ENCODE results near the gene EXOC6B. TPM values are rescaled to one million over a fixed set of nuclear protein-coding genes. Genes with fewer than 3 reads are reported as not detected.

The EXOC6B gene
- total and polyA plus RNA-seq, 2 donors from 2014 or later: 5.9 to 31.3 TPM

DNA sequence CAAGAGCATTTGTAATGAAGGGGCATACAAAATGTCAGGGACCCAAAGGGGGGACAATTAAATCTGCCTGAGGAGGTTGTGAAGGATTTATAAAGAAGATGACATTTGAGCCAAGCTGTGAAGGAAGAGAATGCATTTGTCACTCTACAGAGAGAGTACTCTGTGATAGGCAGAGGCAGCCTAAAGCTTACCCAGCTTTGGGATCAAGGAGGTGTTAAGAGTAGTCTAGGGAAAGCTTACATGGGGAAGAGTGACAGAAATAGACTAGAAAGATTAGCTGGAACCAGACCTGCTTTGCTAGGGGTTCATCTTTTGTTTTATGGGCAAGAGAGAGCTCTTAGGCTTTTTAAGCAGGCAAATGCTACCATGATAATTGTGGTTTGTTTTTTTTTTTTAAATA lies 509.1 kb downstream of the EXOC6B start:
- DNase-seq: no peak
- TF ChIP-seq, protein P1, sequence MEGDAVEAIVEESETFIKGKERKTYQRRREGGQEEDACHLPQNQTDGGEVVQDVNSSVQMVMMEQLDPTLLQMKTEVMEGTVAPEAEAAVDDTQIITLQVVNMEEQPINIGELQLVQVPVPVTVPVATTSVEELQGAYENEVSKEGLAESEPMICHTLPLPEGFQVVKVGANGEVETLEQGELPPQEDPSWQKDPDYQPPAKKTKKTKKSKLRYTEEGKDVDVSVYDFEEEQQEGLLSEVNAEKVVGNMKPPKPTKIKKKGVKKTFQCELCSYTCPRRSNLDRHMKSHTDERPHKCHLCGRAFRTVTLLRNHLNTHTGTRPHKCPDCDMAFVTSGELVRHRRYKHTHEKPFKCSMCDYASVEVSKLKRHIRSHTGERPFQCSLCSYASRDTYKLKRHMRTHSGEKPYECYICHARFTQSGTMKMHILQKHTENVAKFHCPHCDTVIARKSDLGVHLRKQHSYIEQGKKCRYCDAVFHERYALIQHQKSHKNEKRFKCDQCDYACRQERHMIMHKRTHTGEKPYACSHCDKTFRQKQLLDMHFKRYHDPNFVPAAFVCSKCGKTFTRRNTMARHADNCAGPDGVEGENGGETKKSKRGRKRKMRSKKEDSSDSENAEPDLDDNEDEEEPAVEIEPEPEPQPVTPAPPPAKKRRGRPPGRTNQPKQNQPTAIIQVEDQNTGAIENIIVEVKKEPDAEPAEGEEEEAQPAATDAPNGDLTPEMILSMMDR (IDR thresholded peaks at IDR 0.05; ENCODE audit: borderline replicate concordance, extremely low read depth, insufficient read depth): no peak
- Histone ChIP-seq H3K4me1 (ENCODE audit: control insufficient read depth in 2 of 3, insufficient read depth in 2 of 3, low read depth in 1 of 3, low read length in 3 of 3) (no peaks in the 10 kb centered on the region), H3K27ac (ENCODE audit: low read depth in 2 of 2, low read length in 2 of 2) (no peak overlapping the region), H3K27me3 (ENCODE audit: control insufficient read depth, insufficient read depth, low read length) (no peaks in the 10 kb centered on the region), H3K4me3 (ENCODE audit: low read length in 3 of 3) (no peak overlapping the region), H3K36me3 (ENCODE audit: control insufficient read depth in 2 of 3, insufficient read depth in 3 of 3, low read length in 3 of 3) (no peaks in the 10 kb centered on the region), H3K9ac (ENCODE audit: low read length in 3 of 3) (no peak overlapping the region), H3K9me3 (ENCODE audit: control insufficient read depth in 2 of 3, insufficient read depth in 1 of 3, low read length in 3 of 3) (no peaks in the 10 kb centered on the region)
- intact Hi-C loops (cut with DNase I): no loop called here
- no peak for FAIRE-seq

DNA sequence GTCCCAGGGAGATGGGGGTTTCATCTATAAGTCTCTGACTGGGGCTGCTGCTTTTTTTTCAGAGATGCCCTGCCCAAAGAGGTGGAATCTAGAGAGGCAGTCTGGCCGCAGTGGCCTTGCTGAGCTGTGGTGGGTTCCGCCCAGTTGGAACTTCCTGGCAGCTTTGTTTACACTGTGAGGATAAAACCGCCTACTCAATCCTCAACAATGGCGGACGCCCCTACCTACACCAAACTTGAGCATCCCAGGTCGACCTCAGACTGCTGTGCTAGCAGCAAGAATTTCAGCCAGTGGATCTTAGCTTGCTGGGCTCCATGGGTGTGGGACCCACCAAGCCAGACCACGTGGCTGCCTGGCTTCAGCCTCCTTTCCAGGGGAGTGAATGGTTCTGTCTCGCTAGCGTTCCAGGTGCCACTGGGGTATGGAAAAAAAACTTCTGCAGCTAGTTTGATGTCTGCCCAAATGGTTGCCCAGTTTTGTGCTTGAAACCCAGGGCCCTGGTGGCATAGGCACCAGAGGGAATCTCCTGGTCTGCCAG lies 525.6 kb downstream of the EXOC6B start:
- FAIRE-seq (no peak), DNase-seq (peak in 1 of 5 donors; percentile 60)
- no peaks in the 10 kb centered on the region for H3K9me3 ChIP-seq (ENCODE audit: control insufficient read depth in 2 of 3, insufficient read depth in 1 of 3, low read length in 3 of 3)
- intact Hi-C loops (cut with DNase I): no loop called here
- H3K4me1 ChIP-seq (ENCODE audit: control insufficient read depth in 2 of 3, insufficient read depth in 2 of 3, low read depth in 1 of 3, low read length in 3 of 3): no peaks in the 10 kb centered on the region
- H3K9ac ChIP-seq (ENCODE audit: low read length in 3 of 3): no peak overlapping the region
- H3K27me3 ChIP-seq (ENCODE audit: control insufficient read depth, insufficient read depth, low read length): no peaks in the 10 kb centered on the region
- TF ChIP-seq, protein P1 (IDR thresholded peaks at IDR 0.05; ENCODE audit: borderline replicate concordance, extremely low read depth, insufficient read depth): no peak
- H3K36me3 ChIP-seq (ENCODE audit: control insufficient read depth in 2 of 3, insufficient read depth in 3 of 3, low read length in 3 of 3): no peaks in the 10 kb centered on the region
- no peak overlapping the region for H3K27ac ChIP-seq (ENCODE audit: low read depth in 2 of 2, low read length in 2 of 2)
- no peak overlapping the region for H3K4me3 ChIP-seq (ENCODE audit: low read length in 3 of 3)

DNA sequence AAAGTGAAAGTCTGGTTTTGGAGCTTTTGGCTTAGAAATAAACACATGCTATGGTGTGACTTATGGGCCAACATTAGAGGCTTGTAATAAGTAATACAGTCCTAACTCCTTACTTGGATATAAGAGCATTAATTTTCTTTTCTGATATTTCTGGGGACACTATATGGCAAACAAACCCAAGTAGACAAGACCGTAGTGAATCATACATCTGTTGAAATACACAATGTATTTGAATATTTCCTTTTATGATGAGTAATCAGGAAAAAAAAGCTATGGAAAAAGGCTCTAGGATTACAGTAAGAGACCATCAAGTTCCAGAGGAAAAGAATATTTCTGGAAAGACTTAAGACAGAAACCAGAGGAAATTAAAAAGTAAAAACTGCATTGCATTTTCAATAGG lies 532.2 kb downstream of the EXOC6B start:
- Histone ChIP-seq H3K4me3 (ENCODE audit: low read length in 3 of 3) (no peak overlapping the region), H3K27ac (ENCODE audit: low read depth in 2 of 2, low read length in 2 of 2) (no peak overlapping the region), H3K27me3 (ENCODE audit: control insufficient read depth, insufficient read depth, low read length) (no peaks in the 10 kb centered on the region), H3K9me3 (ENCODE audit: control insufficient read depth in 2 of 3, insufficient read depth in 1 of 3, low read length in 3 of 3) (no peaks in the 10 kb centered on the region), H3K4me1 (ENCODE audit: control insufficient read depth in 2 of 3, insufficient read depth in 2 of 3, low read depth in 1 of 3, low read length in 3 of 3) (no peaks in the 10 kb centered on the region), H3K9ac (ENCODE audit: low read length in 3 of 3) (no peak overlapping the region), H3K36me3 (ENCODE audit: control insufficient read depth in 2 of 3, insufficient read depth in 3 of 3, low read length in 3 of 3) (no peaks in the 10 kb centered on the region)
- DNase-seq: no peak
- FAIRE-seq: no peak
- TF ChIP-seq, protein P1 (IDR thresholded peaks at IDR 0.05; ENCODE audit: borderline replicate concordance, extremely low read depth, insufficient read depth): no peak
- intact Hi-C loops (cut with DNase I): no loop called here

DNA sequence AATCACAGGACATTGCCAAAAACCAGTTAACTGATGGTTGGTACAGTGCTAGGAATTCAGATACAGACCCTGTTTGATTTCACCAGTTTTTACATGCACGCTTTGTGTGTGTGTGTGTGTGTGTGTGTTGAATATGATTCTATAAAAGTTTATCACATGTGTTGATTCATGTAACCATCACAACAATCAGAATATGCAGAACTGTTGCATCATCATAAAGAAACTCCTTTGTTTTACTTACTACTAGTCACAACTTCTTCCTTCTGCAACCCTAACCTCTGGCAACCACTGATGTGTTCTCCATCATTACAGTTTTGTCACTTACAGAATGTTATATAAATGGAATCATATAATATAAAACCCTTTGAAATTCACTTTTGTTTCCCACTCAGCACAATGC lies 533.4 kb downstream of the EXOC6B start:
- no peak overlapping the region for H3K4me3 ChIP-seq (ENCODE audit: low read length in 3 of 3)
- no peak overlapping the region for H3K27ac ChIP-seq (ENCODE audit: low read depth in 2 of 2, low read length in 2 of 2)
- DNase-seq: no peak
- H3K9ac ChIP-seq (ENCODE audit: low read length in 3 of 3): no peak overlapping the region
- no peaks in the 10 kb centered on the region for H3K4me1 ChIP-seq (ENCODE audit: control insufficient read depth in 2 of 3, insufficient read depth in 2 of 3, low read depth in 1 of 3, low read length in 3 of 3)
- TF ChIP-seq, protein P1 (IDR thresholded peaks at IDR 0.05; ENCODE audit: borderline replicate concordance, extremely low read depth, insufficient read depth): no peak
- H3K27me3 ChIP-seq (ENCODE audit: control insufficient read depth, insufficient read depth, low read length): no peaks in the 10 kb centered on the region
- intact Hi-C loops (cut with DNase I): no loop called here
- no peaks in the 10 kb centered on the region for H3K36me3 ChIP-seq (ENCODE audit: control insufficient read depth in 2 of 3, insufficient read depth in 3 of 3, low read length in 3 of 3)
- no peak for FAIRE-seq
- H3K9me3 ChIP-seq (ENCODE audit: control insufficient read depth in 2 of 3, insufficient read depth in 1 of 3, low read length in 3 of 3): no peaks in the 10 kb centered on the region
